HG02870 (cell line): Measurements from ENCODE around the gene RNF135.
A peak's percentile ranks its signal among the peaks of the same experiment; 100 is the strongest.
"Not testable (repeated sequence)": the region's sequence is repeated elsewhere in the genome, so short reads cannot be mapped to it uniquely, and the experiment has no call there.

Experiments used
- ATAC-seq: cut with Tn5 transposase; IDR thresholded peaks from one replicate; pipeline ENCODE4 v1.9.1; 2021; ENCODE audit warnings: mild to moderate bottlenecking, moderate library complexity; ENCODE audit not compliant: unreplicated experiment

Gene RNF135

DNA sequence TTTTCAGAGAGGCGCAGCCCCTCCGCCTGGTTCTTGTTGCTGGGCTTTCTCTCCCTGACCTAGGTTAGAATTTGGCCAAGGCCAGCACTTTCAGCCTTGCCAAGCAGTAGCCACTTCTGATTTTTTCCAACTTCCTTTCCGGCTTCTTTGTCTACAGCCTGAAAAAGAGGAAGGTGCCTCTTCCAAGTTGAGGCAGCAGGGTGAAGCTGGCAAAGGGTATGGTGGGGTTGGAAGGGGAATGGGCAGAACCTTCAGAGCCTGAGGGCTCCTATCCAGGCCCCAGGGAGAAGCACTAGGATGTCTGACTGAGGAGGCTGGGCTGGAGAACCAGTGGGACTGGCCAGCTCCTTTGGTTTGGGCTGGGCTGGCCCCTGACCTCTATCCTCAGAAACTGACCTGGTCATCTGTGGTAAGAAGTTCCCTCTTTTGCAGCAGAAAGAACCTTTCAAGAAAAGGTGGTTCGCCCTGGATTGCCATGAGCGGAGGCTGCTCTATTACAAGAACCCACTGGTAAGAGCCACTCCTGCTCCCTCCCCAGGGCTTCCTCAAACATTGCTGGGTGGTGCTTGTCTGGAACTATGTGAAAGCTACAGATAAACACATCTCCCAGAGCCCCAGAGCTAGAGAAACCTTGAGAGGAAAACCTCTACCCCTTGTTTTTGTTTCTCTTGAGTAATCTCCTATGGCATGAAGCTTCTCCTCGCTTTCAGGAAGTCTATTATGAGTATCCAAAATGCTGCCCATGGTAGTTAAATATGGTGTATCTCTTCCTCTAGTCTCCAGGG is 16.6 kb upstream of the RNF135 start:
- ATAC-seq = no peak

GRCh38 chr17:30956764-30957374 is 14.0 kb upstream of the RNF135 start:
- no peak for ATAC-seq

GRCh38 chr17:30957741-30958140 is 13.1 kb upstream of the RNF135 start:
- no peak for ATAC-seq

- no peak for ATAC-seq
Measured at GRCh38 chr17:30958187-30958586, 12.7 kb upstream of the RNF135 start.

GRCh38 chr17:30961209-30962188 is 9.3 kb upstream of the RNF135 start:
- peak; percentile 45 for ATAC-seq

DNA sequence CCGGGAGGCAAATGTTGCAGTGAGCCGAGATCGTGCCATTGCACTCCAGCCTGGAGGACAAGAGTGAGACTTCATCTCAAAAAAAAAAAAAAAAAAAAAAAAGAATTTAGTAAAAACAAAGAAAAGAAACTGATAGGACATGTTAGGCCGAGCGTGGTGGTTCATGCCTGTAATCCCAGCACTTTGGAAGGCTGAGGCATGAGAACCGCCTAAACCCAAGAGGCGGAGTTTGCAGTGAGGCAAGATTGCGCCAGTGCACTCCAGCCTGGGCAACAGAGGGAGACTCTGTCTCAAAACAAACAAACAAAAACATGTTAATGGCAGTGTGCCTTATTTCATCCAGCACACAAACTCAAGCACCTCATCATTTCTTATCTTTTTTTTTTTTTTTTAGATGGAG is 6.5 kb upstream of the RNF135 start:
- not testable (repeated sequence) for ATAC-seq

DNA sequence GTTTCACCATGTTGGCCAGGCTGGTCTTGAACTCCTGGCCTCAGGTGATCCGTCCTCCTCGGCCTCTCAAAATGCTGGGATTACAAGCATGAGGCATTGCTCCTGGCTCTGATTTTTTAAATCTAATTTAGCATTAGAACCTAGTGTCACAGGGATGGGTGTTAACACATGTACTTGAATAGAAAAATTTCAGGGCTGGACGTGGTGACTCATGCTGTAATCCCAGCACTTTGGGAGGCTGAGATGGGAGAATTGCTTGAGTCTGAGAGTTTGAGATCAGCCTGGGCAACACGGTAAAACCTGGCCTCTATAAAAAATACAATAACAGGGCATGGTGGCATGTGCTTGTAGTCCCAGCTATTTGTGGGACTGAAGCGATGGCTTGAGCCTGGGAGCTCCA is 6.0 kb upstream of the RNF135 start:
- ATAC-seq = no peak

DNA sequence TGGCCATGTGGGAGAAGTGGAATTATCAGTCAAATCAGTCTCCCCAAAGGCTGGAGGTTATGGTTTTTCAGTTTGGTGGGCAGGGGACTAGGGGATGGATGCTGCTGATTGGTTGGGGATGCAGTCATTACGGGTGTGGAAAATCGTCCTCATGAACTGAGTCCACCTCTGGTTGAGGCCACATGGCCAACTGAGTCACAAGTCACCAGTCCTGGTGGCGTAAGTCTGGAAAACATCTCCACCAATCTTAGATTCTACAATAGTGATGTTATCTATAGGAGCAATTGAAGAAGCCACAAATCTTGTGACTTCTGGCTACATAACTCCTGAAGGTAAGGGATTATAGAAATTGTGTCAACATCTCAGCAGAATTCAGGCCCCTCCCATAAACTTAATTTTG is 5.2 kb upstream of the RNF135 start:
- ATAC-seq = no peak

DNA sequence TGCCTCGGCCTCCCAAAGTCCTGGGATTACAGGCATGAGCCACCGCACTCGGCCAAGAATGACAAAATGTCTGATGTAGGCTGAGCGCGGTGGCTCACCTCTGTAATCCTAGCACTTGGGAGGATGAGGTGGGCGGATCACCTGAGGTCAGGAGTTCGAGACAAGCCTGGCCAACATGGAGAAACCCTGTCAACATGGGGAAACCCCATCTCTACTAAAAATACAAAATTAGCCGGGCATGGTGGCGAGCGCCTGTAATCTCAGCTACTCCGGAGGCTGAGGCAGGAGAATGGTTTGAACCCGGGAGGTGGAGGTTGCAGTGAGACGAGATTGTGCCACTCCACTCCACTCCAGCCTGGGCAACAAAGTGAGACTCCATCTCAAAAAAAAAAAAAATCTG is 2.9 kb upstream of the RNF135 start:
- ATAC-seq = not testable (repeated sequence)

- no peak for ATAC-seq
Measured at GRCh38 chr17:30969989-30970830, 629 bp upstream of the RNF135 start.

GRCh38 chr17:30975042-30975820 is 4.4 kb downstream of the RNF135 start:
- no peak for ATAC-seq

- ATAC-seq = not testable (repeated sequence)
Measured at GRCh38 chr17:30979919-30980318, 9.1 kb downstream of the RNF135 start.

GRCh38 chr17:30981531-30982519 is 11.0 kb downstream of the RNF135 start:
- ATAC-seq = no peak

GRCh38 chr17:30982855-30983254 is 12.0 kb downstream of the RNF135 start:
- ATAC-seq = no peak

DNA sequence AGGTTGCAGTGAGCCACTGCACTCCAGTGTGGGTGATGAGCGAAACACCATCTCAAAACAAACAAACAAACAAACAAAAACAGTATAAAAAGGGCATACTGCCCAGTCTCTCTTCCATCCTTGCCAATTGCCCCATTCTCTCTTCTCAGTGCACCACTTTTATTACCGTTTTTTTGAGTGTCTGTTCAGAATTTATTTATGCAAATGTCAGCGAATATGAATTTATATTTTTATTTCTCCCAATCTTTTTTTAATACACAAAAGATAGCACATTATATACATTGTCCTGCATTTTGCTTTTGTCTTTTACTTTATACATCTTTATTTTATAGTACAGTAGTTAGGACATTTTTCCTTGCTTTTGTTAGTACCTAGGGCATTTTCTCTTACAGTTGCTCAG is 19.6 kb downstream of the RNF135 start:
- ATAC-seq = no peak

DNA sequence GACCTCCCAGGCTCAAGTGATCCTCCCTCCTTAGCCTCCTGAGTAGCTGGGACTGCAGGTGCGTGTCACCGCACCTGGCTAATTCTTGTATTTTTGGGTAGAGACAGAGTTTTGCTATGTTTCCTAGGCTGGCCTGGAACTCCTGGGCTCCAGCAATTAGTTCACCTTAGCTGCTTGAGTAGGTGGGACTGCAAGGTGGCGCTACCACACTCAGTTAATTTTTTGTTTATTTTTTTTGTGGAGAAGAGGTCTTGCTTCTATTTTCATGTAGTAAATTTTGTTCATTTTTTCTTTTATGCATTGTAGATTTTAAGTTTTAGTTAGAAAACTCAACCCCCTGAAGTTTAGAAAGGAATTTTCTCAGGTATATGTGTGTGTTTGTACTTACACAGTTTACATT is 21.7 kb downstream of the RNF135 start:
- no peak for ATAC-seq

GRCh38 chr17:30995347-30995746 is 24.5 kb downstream of the RNF135 start:
- no peak for ATAC-seq

DNA sequence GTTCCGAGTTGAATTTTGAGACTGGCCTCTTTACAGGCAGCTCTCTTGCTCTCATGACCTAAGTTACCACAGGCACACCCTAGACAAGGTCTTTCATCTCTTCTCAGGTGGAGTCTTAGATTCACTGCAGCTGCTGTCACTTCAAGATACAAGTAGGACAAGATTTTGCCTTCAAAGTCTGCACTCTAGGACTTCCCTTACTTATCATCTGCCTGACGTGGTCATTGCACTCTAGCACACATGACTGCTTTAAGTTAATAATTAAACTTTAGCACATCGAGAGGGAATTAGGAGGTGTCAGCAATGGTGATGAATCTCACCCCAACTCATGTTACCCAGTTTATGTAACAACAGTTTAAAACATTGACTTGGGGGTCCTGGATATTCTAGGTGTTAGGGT is 25.6 kb downstream of the RNF135 start:
- no peak for ATAC-seq

- no peak for ATAC-seq
Measured at GRCh38 chr17:30997270-30997669, 26.4 kb downstream of the RNF135 start.
